ENCODE data around the gene SLC35A2.
"Not testable (repeated sequence)": the region's sequence is repeated elsewhere in the genome, so short reads cannot be mapped to it uniquely, and the experiment has no call there.

SLC35A2 gene

DNA sequence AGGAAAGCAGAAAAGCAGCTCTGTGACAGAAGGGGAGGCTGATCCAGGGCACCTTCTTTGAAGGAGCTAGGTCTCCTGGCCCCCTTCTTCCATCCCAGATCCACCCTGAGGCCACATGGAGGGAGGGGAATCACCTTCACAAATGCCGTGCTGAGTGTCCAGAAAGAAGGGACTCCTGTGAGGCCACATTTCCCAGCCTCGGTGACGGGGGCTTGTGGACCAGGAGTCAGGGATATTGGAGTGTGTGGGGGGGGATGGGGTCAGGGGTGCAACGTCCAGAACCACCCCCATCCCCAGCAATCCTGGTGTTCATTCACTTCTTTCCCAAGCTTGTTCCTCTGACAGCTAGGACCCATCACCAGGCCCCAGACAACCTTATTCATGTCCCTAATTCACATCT is 18.6 kb downstream of the SLC35A2 start:
- DNase-seq (ENCODE audit: low spot score), result no peak
- TF ChIP-seq, protein P1, sequence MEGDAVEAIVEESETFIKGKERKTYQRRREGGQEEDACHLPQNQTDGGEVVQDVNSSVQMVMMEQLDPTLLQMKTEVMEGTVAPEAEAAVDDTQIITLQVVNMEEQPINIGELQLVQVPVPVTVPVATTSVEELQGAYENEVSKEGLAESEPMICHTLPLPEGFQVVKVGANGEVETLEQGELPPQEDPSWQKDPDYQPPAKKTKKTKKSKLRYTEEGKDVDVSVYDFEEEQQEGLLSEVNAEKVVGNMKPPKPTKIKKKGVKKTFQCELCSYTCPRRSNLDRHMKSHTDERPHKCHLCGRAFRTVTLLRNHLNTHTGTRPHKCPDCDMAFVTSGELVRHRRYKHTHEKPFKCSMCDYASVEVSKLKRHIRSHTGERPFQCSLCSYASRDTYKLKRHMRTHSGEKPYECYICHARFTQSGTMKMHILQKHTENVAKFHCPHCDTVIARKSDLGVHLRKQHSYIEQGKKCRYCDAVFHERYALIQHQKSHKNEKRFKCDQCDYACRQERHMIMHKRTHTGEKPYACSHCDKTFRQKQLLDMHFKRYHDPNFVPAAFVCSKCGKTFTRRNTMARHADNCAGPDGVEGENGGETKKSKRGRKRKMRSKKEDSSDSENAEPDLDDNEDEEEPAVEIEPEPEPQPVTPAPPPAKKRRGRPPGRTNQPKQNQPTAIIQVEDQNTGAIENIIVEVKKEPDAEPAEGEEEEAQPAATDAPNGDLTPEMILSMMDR (IDR thresholded peaks at IDR 0.05; ENCODE audit: extremely low read depth, missing control alignments), result no peak

DNA sequence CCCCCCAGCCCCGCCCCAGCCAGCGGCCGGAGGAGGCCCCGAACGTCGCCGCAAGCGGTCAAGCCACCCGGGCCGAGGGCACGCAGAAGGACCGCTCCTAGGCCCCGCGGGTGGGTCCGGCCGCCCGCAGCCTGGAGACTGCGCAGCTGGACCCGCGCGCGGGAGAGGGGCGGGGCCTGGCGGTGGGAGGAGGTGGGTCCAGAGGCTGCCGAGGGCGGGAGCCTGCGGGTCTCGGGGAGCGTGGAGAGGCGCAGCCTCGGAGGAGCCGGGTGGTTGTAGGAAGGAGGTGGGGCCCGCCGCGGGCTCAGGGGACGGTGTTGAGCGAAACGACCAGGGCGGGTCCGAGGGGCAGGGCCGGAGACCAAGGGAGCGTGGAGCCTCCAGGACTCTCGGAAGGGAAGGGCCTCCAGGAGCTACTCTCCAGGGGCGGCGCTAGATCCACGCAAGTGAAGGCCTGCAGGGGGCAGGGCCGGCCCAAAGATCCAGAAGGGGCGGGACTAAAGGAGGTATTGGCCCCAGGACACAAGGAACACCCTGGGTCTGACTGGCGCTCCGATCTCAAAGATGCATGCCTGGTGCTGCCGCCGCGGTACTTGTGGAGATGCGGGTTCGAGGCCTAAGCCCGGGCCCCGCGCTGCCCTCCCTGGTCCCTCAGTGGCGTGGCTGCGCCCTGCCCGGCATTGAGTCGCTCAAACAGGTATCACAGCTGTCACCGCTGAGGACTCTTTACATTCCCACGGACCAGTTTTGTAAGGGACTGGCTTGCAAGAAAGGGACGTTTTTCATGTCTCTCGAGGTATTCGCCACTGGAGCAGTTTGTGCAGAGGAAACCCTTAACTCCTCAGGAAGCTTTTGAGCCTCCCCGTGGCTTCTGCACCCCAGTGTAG is 19.8 kb downstream of the SLC35A2 start:
- peak; percentile 76 for DNase-seq (ENCODE audit: low spot score)
- TF ChIP-seq, protein P1 (IDR thresholded peaks at IDR 0.05; ENCODE audit: extremely low read depth, missing control alignments), result peak; percentile 26

DNA sequence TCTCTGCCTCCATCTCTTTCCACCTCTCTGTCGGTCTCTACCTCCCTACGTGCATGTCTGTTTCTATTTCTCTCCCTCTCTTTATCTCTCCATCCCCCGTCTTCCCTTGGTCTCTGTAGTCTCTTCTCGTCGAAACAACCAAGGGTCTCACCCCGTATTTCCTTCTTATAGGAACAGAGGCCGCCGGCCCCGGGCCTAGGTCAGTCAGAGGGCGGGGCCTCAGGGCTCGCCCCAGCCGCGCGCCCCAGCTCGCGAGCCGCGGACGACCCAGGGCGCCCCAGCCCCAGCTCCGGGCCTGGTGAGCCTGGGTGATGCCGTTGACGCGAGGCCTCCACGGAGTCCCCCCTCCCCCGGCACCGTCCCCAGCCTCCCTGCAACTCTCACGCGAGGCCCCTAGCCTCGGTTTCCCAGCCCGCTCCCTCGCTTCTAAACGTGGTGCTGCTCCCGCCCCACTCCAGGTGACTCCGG is 20.5 kb downstream of the SLC35A2 start:
- TF ChIP-seq, protein P1 (IDR thresholded peaks at IDR 0.05; ENCODE audit: extremely low read depth, missing control alignments), result no peak
- DNase-seq (ENCODE audit: low spot score), result no peak

DNA sequence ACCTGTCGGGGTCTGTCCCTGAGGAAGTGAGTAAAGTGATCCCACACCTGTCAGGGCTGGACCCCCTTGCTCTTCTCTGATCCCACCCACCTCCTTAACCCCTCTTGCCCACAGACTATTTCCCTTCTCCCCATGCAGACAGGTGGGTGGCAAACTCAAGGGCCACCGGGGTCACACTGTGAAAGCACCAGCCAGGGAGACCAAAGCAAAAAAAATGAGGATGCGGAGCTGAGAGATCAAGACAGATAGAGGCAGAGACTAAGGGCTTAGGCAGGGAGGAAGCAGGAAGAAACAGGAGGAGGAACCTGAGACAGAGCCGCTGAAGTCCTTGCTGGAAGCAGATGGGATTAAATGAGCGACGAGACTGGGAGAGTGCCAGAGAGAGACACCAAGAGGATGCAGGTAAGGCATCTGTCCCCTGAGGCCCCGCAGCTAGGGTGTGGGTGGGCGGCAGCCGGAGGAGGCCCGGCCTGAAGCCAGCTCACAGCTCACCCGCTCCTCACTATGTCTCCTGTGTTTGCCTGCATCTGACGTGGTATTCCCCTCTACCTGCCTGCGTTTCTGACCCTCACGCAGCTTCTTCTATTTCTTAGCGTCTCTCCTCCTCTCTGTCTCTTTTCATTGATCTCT is 21.0 kb downstream of the SLC35A2 start:
- no peak for DNase-seq (ENCODE audit: low spot score)
- TF ChIP-seq, protein P1 (IDR thresholded peaks at IDR 0.05; ENCODE audit: extremely low read depth, missing control alignments), result no peak

DNA sequence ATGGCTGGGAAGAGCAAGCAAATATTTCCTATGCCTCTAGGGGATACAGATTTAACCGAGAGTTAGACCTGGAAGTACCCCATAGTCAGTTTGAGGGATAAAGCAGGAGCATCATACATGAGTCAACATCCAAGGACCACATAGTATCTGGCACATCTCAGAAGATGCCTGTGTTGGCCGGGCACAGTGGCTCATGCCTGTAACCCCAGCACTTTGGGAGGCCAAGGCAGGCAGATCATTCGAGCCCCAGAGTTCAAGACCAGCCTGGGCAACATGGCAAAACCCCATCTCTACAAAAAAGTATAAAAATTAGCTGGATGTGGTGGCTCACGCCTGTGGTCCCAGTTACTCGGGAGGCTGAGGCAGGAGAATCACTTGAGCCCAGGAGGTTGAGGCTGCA is 24.9 kb downstream of the SLC35A2 start:
- DNase-seq (ENCODE audit: low spot score), result not testable (repeated sequence)

DNA sequence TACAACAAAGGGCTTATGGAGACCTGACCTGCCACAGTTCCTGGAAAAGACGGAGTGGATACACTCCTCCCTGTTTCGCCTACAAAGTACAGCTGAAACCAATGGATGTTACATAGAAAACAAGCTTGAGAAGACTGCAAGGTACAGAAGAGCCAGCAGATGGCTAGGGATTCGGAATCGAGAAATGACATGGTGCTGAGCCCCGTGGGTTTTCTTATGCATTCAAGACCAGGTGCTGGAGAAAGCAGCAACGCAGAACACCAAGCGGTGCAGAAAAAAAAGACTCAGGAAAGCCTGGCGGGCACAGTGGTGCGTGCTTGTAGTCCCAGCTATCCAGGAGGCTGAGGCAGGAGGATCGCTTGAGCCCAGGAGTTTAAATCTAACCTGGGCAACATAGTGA is 27.7 kb downstream of the SLC35A2 start:
- DNase-seq (ENCODE audit: low spot score), result no peak

DNA sequence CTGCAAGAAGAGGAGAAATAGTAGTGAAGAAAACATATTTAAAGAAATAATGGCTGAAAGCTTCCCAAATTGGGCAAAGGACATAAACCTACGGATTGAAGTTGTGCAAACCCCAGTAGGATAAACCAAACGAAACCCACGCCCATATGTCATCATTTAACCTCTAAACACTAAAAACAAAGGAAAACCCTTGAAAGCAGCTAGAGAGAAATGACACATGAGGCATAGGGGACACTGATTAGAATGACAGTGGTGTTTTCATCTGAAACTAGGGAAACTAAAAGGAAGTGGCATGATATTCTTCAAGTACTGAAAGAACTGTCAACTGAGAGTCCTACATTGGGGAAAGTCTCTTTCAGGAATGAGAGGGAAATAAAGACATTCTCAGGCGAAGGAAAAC is 34.5 kb downstream of the SLC35A2 start:
- not testable (repeated sequence) for DNase-seq (ENCODE audit: low spot score)

More for the DNA sequence above, 27.7 kb downstream of the SLC35A2 start:
- TF ChIP-seq, protein P1 (IDR thresholded peaks at IDR 0.05; ENCODE audit: extremely low read depth, missing control alignments), result no peak

DNA sequence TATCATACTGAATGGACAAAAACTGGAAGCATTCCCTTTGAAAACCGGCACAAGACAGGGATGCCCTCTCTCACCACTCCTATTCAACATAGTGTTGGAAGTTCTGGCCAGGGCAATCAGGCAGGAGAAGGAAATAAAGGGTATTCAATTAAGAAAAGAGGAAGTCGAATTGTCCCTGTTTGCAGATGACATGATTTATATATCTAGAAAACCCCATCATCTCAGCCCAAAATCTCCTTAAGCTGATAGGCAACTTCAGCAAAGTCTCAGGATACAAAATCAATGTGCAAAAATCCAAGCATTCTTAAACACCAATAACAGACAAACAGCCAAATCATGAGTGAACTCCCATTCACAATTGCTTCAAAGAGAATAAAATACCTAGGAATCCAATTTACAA is 39.4 kb downstream of the SLC35A2 start:
- not testable (repeated sequence) for DNase-seq (ENCODE audit: low spot score)

DNA sequence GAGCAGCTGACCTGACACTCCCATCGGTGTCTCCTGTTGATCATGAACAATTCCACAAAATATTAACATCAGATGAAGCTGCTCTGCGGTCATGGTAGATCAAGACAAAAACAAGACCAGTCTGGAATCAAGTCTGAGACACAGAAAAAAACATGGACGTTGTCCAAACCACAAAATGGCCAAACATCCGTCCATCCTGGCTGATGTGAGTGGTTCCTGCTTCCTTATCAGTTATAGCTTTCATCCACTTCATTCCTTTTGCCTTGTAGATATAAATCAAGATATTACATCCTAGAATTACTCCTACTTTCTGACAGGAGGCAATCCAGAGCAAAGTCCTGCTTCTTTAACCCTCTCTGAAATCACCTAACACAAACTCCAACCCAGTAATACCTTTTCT is 47.2 kb downstream of the SLC35A2 start:
- TF ChIP-seq, protein P1 (IDR thresholded peaks at IDR 0.05; ENCODE audit: extremely low read depth, missing control alignments), result no peak
- DNase-seq (ENCODE audit: low spot score), result no peak
